Keratinocyte (primary cell): Measurements from ENCODE around the gene TACC2.

Source experiments
- CTCF ChIP-seq, 3 experiments: IDR thresholded peaks in 1 of 3; conservative IDR thresholded peaks in 1 of 3; optimal IDR thresholded peaks in 1 of 3; 2 replicates in 2 of 3; 3 replicates in 1 of 3; pipeline versions ENCODE3 to v1.5.1; 2011; ENCODE audit warnings: low read length in 3 of 3, mild to moderate bottlenecking in 3 of 3, moderate library complexity in 2 of 3, control low read depth in 1 of 3, inconsistent platforms in 1 of 3; ENCODE audit not compliant: insufficient read depth in 2 of 3; ENCODE audit errors: extremely low read depth in 1 of 3
- EZH2 ChIP-seq: IDR thresholded peaks from one replicate; pipeline ENCODE4 v1.6.1; 2012; ENCODE audit warnings: inconsistent platforms, mild to moderate bottlenecking, low read length, moderate library complexity

DNA sequence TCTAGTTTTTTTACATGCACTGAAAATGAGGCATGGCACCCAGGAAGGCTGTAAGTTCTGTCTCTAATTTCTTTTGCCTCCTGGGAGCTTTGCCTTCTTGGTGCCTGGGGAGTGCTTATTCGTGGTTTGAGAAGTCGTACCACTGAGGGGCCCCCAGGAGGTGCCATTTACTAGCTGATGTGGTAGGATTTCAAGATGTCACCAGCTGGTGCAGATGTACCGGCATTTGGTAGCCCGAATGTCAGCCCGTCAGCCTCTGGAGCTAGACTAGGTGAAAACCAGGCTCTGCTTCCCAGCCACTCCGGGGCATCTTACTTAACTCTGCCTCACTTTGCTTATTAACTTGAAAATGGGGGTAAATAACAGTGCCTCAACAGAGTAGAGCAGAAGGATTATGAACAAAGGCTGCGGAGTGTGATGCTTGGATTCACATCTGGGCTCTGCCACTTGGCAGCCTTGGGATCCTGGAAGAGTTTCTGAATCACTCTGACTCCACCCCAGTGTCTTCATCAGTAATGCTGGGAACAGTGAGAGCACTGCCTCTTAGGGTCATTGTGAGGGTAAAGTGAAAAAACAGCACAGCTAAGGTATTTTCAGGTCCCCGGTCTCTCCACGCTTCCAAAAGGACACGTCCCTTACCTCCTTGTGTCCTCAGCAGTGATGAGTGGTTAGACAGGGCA lies 250.8 kb downstream of the TACC2 start:
- no peak for TF ChIP-seq CTCF (optimal IDR thresholded peaks at IDR 0.05 in 1 of 3, IDR thresholded peaks at IDR 0.05 in 1 of 3, conservative IDR thresholded peaks at IDR 0.05 in 1 of 3; ENCODE audit: extremely low read depth in 1 of 3, insufficient read depth in 2 of 3, low read length in 3 of 3)
- TF ChIP-seq EZH2: no peak
